Stomach (tissue), 4 donors: Measurements from ENCODE around the gene MTMR10.

ENCODE experiments used
- CTCF ChIP-seq, 7 experiments: fragments of 450-650 bp in 4 of 7; fragments of 200-600 bp in 3 of 7; sonication (generic) in 3 of 7; IDR thresholded peaks; one replicate each; pipeline ENCODE4 v1.5.1; 2016 to 2019; ENCODE audit warnings: antibody characterized with exemption in 7 of 7, control low read depth in 2 of 7, mild to moderate bottlenecking in 1 of 7
- EP300 ChIP-seq: sonication (generic); formaldehyde crosslinking; IDR thresholded peaks from one replicate; pipeline ENCODE4 v1.6.1; 2017; ENCODE audit warnings: antibody characterized with exemption
- POLR2A ChIP-seq, 4 donors: fragments of 450-650 bp; IDR thresholded peaks; one replicate each; pipeline ENCODE4 v1.6.1; 2016; ENCODE audit warnings: antibody characterized with exemption in 4 of 4, control low read depth in 2 of 4, mild to moderate bottlenecking in 1 of 4, moderate library complexity in 1 of 4

GRCh38 chr15:31024979-31025378, 33.6 kb upstream of the MTMR10 start:
- TF ChIP-seq CTCF (IDR thresholded peaks at IDR 0.05) (no peak), POLR2A (IDR thresholded peaks at IDR 0.05) (no peak), EP300 (no peak)
